Panc1 (cell line): ENCODE data around the gene PNPLA2. TPM values are rescaled to one million over a fixed set of nuclear protein-coding genes. Genes with fewer than 3 reads are reported as not detected.

Source experiments
- ATAC-seq: fragments of 200-7000 bp; cut with Tn5 transposase; 2 replicates; pipeline ENCODE4 v1.9.1; 2020; ENCODE audit warnings: mild to moderate bottlenecking, moderate library complexity
- Bru-seq: library from RNA; stranded (reverse); fragments of 400-500 nt; gene quantifications from one replicate; lab custom pipeline; 2021; lab: Mats Ljungman, UMichigan
- BruChase-seq, 2 experiments: library from RNA; stranded (reverse); fragments of 400-500 nt; gene quantifications; one replicate each; lab custom pipeline; 2021; lab: Mats Ljungman, UMichigan
- BruUV-seq: library from RNA; stranded (reverse); fragments of 400-500 nt; replicated peaks from 2 replicates; lab custom pipeline; 2021; lab: Mats Ljungman, UMichigan
- CTCF ChIA-PET: fragments of 300-600 bp; sonication (Branson Sonifier 250); formaldehyde crosslinking; loops from one replicate; lab custom pipeline; 2022; ENCODE audit warnings: antibody characterized with exemption; lab: Charles Lee
- POLR2A ChIA-PET: fragments of 300-600 bp; sonication (Branson Sonifier 250); formaldehyde crosslinking; loops from one replicate; lab custom pipeline; 2022; ENCODE audit warnings: antibody characterized with exemption; lab: Charles Lee
- DNase-seq: peaks from one replicate; pipeline ENCODE4 v3.0.0-alpha.2; 2010; ENCODE audit warnings: low read depth, low spot score
- H3K27ac ChIP-seq: 2 replicates; pipeline ENCODE4 v1.5.1; 2011; ENCODE audit warnings: mild to moderate bottlenecking, low read length, inconsistent platforms
- H3K27me3 ChIP-seq: fragments of 200-500 bp; sonication (Bioruptor generic); 2 replicates; pipeline ENCODE4 v1.6.0; 2014; ENCODE audit warnings: low read length, inconsistent platforms; ENCODE audit not compliant: control insufficient read depth, insufficient read depth
- H3K36me3 ChIP-seq: fragments of 200-500 bp; sonication (Bioruptor generic); 2 replicates; pipeline ENCODE4 v1.5.1; 2014; ENCODE audit warnings: inconsistent platforms, mild to moderate bottlenecking, low read length, moderate library complexity; ENCODE audit not compliant: control insufficient read depth, insufficient read depth
- H3K4me1 ChIP-seq: 2 replicates; pipeline ENCODE4 v1.5.1; 2011; ENCODE audit warnings: inconsistent platforms, mild to moderate bottlenecking, low read length, moderate library complexity; ENCODE audit not compliant: control insufficient read depth, insufficient read depth
- H3K4me3 ChIP-seq, 2 experiments: 2 replicates each; pipeline ENCODE4 v1.5.1; 2011 to 2012; ENCODE audit warnings: low read depth in 2 of 2, low read length in 2 of 2, mild to moderate bottlenecking in 2 of 2, inconsistent platforms in 1 of 2, moderate library complexity in 1 of 2
- H3K9me3 ChIP-seq: fragments of 200-500 bp; sonication (Bioruptor generic); 2 replicates; pipeline ENCODE4 v1.5.1; 2014; ENCODE audit warnings: low read depth, mild to moderate bottlenecking, inconsistent platforms, low read length, moderate library complexity; ENCODE audit not compliant: control insufficient read depth, insufficient read depth
- POLR2AphosphoS5 ChIP-seq: IDR thresholded peaks from 2 replicates; pipeline ENCODE4 v1.6.1; 2012; ENCODE audit warnings: mild to moderate bottlenecking, low read depth, low read length, moderate library complexity
- SIN3A ChIP-seq: IDR thresholded peaks from 2 replicates; pipeline ENCODE4 v1.6.1; 2012; ENCODE audit warnings: low read depth, mild to moderate bottlenecking, low read length, moderate library complexity, borderline replicate concordance; ENCODE audit not compliant: insufficient read depth
- TCF7L2 ChIP-seq: IDR thresholded peaks from 2 replicates; pipeline ENCODE4 v1.6.1; 2011; ENCODE audit warnings: mild to moderate bottlenecking, low read depth, low read length, inconsistent platforms
- in situ Hi-C: cut with HindIII; loops from 2 replicates; pipeline ENCODE4 v1.10.0; 2016; ENCODE audit warnings: low sequenced_read_pairs, low pct_unique_long_range_greater_than_20kb
- intact Hi-C: fragments of 100-400 bp; cut with micrococcal nuclease; formaldehyde crosslinking; loops from one replicate; pipeline ENCODE4 v1.10.0; 2022; ENCODE audit not compliant: unreplicated experiment
- long read RNA-seq: library from polyadenylated mRNA; unstranded; transcript quantifications from one replicate; pipeline ENCODE4 v2.0.0, GENCODE V29; 2021; ENCODE audit not compliant: unreplicated experiment
- polyA plus RNA-seq: library from polyadenylated mRNA; unstranded; fragments of >200 nt; gene quantifications from one replicate; pipeline ENCODE4 v1.2.1, GENCODE V29; 2012; ENCODE audit warnings: missing spikeins; ENCODE audit not compliant: insufficient read length
- total RNA-seq: library from RNA; stranded (reverse); gene quantifications from one replicate; pipeline ENCODE4 v1.2.1, GENCODE V29; 2021; ENCODE audit not compliant: unreplicated experiment
- TF ChIP-seq, protein P1 (sequence below): fragments of 450-650 bp; IDR thresholded peaks from 2 replicates; pipeline ENCODE4 v1.5.1; 2017; ENCODE audit warnings: mild to moderate bottlenecking
- TF ChIP-seq, protein P2 (sequence below), 2 experiments: IDR thresholded peaks; 2 replicates each; pipeline ENCODE4 v1.6.1; 2011 to 2012; ENCODE audit warnings: low read depth in 2 of 2, control low read depth in 1 of 2, low read length in 1 of 2, mild to moderate bottlenecking in 1 of 2, moderate library complexity in 1 of 2; ENCODE audit not compliant: insufficient read depth in 1 of 2

The PNPLA2 gene, protein sequence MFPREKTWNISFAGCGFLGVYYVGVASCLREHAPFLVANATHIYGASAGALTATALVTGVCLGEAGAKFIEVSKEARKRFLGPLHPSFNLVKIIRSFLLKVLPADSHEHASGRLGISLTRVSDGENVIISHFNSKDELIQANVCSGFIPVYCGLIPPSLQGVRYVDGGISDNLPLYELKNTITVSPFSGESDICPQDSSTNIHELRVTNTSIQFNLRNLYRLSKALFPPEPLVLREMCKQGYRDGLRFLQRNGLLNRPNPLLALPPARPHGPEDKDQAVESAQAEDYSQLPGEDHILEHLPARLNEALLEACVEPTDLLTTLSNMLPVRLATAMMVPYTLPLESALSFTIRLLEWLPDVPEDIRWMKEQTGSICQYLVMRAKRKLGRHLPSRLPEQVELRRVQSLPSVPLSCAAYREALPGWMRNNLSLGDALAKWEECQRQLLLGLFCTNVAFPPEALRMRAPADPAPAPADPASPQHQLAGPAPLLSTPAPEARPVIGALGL
- total RNA-seq, result 244 TPM
- 377 TPM for polyA plus RNA-seq
- percentile 73 among the genes with signal in this experiment for Bru-seq, nascent RNA
- BruChase-seq, experiment 1, labeled RNA remaining after a 2-hour chase, result percentile 88 among the genes with signal in this experiment
- BruChase-seq, experiment 2, labeled RNA remaining after a 6-hour chase, result percentile 93 among the genes with signal in this experiment
- long read RNA-seq, partial matches to known transcripts, result 100 of 144 reads
- long read RNA-seq, other reads (novel, unspliced or antisense), result 41 of 144 reads

DNA sequence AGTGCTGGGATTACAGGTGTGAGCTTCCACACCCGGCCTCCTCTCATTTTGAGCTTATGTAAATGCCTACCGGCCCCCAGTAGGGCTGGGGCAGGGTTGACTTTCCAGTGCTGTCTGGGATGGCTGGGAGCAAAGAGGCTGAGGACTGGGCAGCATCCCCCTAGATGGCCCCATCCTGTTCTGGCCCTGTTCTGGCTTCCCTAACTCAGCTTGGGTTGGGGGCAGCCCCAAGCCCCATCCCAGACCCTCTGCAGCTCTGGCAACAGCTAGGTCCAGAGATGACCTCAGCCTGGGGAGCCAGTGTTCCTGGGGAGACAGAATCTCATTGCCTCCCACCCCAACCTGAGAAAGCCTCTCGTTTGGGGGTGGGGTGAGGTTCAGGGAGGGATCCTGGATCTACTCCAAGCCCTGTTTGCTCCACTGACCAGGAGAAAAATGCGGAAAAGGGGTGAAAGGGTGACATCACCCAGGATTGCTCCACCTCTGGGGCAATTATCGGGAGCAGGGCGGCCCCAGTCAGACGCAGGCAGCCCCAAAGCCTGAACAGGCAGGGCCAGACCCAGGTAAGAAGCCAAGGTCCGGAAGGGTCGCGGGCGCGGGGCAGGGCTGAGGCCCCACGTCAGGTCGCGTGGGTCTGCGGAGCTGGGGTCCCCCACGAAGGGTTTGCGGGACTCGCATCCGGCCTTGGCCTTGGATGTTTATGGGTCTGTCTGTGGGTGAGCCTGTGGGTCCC, at the start of gene PNPLA2:
Gene PNPLA2, plus strand, starts transcription at position 519 of the 733 bp plus-strand sequence. CDS start 805 bp downstream, outside the sequence.
- TF ChIP-seq TCF7L2 (no peak), SIN3A (no peak), POLR2AphosphoS5 (no peak)
- TF ChIP-seq, protein P1, sequence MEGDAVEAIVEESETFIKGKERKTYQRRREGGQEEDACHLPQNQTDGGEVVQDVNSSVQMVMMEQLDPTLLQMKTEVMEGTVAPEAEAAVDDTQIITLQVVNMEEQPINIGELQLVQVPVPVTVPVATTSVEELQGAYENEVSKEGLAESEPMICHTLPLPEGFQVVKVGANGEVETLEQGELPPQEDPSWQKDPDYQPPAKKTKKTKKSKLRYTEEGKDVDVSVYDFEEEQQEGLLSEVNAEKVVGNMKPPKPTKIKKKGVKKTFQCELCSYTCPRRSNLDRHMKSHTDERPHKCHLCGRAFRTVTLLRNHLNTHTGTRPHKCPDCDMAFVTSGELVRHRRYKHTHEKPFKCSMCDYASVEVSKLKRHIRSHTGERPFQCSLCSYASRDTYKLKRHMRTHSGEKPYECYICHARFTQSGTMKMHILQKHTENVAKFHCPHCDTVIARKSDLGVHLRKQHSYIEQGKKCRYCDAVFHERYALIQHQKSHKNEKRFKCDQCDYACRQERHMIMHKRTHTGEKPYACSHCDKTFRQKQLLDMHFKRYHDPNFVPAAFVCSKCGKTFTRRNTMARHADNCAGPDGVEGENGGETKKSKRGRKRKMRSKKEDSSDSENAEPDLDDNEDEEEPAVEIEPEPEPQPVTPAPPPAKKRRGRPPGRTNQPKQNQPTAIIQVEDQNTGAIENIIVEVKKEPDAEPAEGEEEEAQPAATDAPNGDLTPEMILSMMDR, result no peak
- TF ChIP-seq, protein P2, sequence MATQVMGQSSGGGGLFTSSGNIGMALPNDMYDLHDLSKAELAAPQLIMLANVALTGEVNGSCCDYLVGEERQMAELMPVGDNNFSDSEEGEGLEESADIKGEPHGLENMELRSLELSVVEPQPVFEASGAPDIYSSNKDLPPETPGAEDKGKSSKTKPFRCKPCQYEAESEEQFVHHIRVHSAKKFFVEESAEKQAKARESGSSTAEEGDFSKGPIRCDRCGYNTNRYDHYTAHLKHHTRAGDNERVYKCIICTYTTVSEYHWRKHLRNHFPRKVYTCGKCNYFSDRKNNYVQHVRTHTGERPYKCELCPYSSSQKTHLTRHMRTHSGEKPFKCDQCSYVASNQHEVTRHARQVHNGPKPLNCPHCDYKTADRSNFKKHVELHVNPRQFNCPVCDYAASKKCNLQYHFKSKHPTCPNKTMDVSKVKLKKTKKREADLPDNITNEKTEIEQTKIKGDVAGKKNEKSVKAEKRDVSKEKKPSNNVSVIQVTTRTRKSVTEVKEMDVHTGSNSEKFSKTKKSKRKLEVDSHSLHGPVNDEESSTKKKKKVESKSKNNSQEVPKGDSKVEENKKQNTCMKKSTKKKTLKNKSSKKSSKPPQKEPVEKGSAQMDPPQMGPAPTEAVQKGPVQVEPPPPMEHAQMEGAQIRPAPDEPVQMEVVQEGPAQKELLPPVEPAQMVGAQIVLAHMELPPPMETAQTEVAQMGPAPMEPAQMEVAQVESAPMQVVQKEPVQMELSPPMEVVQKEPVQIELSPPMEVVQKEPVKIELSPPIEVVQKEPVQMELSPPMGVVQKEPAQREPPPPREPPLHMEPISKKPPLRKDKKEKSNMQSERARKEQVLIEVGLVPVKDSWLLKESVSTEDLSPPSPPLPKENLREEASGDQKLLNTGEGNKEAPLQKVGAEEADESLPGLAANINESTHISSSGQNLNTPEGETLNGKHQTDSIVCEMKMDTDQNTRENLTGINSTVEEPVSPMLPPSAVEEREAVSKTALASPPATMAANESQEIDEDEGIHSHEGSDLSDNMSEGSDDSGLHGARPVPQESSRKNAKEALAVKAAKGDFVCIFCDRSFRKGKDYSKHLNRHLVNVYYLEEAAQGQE (IDR thresholded peaks at IDR 0.05; ENCODE audit: insufficient read depth in 1 of 2, low read depth in 2 of 2, low read length in 1 of 2), result no peak
- peaks cover 37% of the 10 kb centered on the region for H3K4me1 ChIP-seq
- no TSS peak for BruUV-seq
- DNase-seq (no peak), ATAC-seq (no peak)
- H3K27me3 ChIP-seq, result no peaks in the 10 kb centered on the region
- H3K9me3 ChIP-seq, result no peaks in the 10 kb centered on the region
- CTCF ChIA-PET, result interaction anchor here (1.2 kb wide), 2 partner anchors 9 to 10 kb away, joined by 3 read pairs; partner anchors contain the start of gene RPLP2
- intact Hi-C loops, result no loop called here
- H3K36me3 ChIP-seq, result 0 out of 2 replicates have a peak, but pooled peaks cover 1% of the 10 kb centered on the region
- in situ Hi-C loops, result no loop called here
- H3K27ac ChIP-seq, result peak within 1 kb of the TSS; percentile 76
- H3K4me3 ChIP-seq, result peak within 1 kb of the TSS; percentile 80 to 88
- POLR2A ChIA-PET, result interaction anchor here (0.6 to 1.9 kb wide), 5 partner anchors 8 to 267 kb away, joined by 4 to 11 read pairs (median 7); partner anchors contain the start of gene CRACR2B

DNA sequence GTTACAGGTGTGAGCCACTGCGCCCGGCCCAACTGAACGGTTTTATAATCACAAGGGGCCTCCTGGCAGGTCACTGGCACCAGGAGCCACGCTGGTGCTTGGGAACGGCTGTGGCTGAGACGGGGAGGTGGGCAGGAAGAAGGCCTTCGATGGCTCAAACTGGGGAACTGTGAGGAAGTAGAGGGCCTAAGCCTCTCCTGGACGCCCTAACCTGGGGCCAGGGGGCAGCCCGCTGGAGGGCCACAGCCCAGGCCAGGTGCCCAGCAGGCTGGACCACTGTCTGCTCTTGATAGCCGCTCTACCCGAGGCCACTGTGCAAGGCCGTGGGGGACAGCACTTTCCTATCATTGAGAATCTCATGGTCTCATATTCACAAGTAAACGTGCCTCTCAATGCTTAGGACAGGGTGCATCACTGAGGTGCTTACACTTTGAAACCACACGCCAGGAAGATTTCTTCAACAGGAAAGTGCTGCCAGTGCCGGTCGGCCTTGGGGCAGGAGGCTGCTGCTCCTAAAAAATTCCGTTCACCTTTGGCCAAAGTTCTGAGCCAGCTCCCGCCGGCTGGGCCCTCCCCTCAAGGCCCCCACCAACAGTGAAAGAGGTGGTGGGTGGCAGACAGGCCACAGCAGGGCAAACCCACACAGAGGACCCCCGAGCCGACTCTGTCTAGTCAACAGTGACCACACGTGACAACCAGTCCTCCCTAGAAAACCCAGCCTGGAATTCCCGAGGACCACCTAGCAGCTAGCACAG, 48.6 kb upstream of the PNPLA2 start:
- intact Hi-C loops, result no loop called here
- ChIA-PET POLR2A (no interaction called here), CTCF (no interaction called here)
- H3K9me3 ChIP-seq, result no peaks in the 10 kb centered on the region
- no peaks in the 10 kb centered on the region for H3K27me3 ChIP-seq
- TF ChIP-seq POLR2AphosphoS5, result 0 out of 2 replicates have a peak, but pooled peaks have one; percentile 4
- TF ChIP-seq TCF7L2, result no peak
- TF ChIP-seq, protein P1, result no peak
- no peak overlapping the region for H3K4me3 ChIP-seq
- in situ Hi-C loops, result no loop called here
- BruUV-seq, result TSS peak; percentile 57
- H3K27ac ChIP-seq, result no peak overlapping the region
- no peak for DNase-seq
- peaks cover 36% of the 10 kb centered on the region for H3K4me1 ChIP-seq
- ATAC-seq, result no peak
- H3K36me3 ChIP-seq, result peaks cover 6% of the 10 kb centered on the region; the same call in 1 of the 2 replicates
